ENCODE results near the gene TCEA2.
"Not testable (repeated sequence)": the region's sequence is repeated elsewhere in the genome, so short reads cannot be mapped to it uniquely, and the experiment has no call there.

The TCEA2 gene

GRCh38 chr20:64082126-64082731, 19.2 kb downstream of the TCEA2 start:
- H3K4me3 ChIP-seq (ENCODE audit: low read length), result no peak overlapping the region
- H3K27ac ChIP-seq (ENCODE audit: low read depth, low read length), result no peak overlapping the region
- peaks cover 22% of the 10 kb centered on the region for H3K27me3 ChIP-seq (ENCODE audit: control insufficient read depth, insufficient read depth, low read length)
- H3K4me1 ChIP-seq (ENCODE audit: control insufficient read depth, insufficient read depth, low read length), result peaks cover 9% of the 10 kb centered on the region
- no peak overlapping the region for H3K9ac ChIP-seq (ENCODE audit: low read length)
- H3K36me3 ChIP-seq (ENCODE audit: control insufficient read depth, insufficient read depth, low read length), result no peaks in the 10 kb centered on the region

GRCh38 chr20:64082820-64083377, 19.9 kb downstream of the TCEA2 start:
- Histone ChIP-seq H3K9ac (ENCODE audit: low read length) (no peak overlapping the region), H3K27ac (ENCODE audit: low read depth, low read length) (no peak overlapping the region), H3K27me3 (ENCODE audit: control insufficient read depth, insufficient read depth, low read length) (peaks cover 22% of the 10 kb centered on the region), H3K4me3 (ENCODE audit: low read length) (peak overlapping the region; percentile 27), H3K4me1 (ENCODE audit: control insufficient read depth, insufficient read depth, low read length) (peaks cover 9% of the 10 kb centered on the region), H3K36me3 (ENCODE audit: control insufficient read depth, insufficient read depth, low read length) (no peaks in the 10 kb centered on the region)

GRCh38 chr20:64083378-64083803, 20.4 kb downstream of the TCEA2 start:
- peaks cover 22% of the 10 kb centered on the region for H3K27me3 ChIP-seq (ENCODE audit: control insufficient read depth, insufficient read depth, low read length)
- H3K36me3 ChIP-seq (ENCODE audit: control insufficient read depth, insufficient read depth, low read length), result no peaks in the 10 kb centered on the region
- no peak overlapping the region for H3K27ac ChIP-seq (ENCODE audit: low read depth, low read length)
- H3K9ac ChIP-seq (ENCODE audit: low read length), result no peak overlapping the region
- peak overlapping the region; percentile 60 for H3K4me3 ChIP-seq (ENCODE audit: low read length)
- peaks cover 7% of the 10 kb centered on the region for H3K4me1 ChIP-seq (ENCODE audit: control insufficient read depth, insufficient read depth, low read length)

GRCh38 chr20:64083804-64084684, 21.0 kb downstream of the TCEA2 start, which contains the start of gene LKAAEAR1:
TSS of gene LKAAEAR1 (minus strand) at chr20:64084398. CDS start at chr20:64084219, 179 bp downstream.
- Histone ChIP-seq H3K4me3 (ENCODE audit: low read length) (peak within 1 kb of the TSS; percentile 60), H3K27ac (ENCODE audit: low read depth, low read length) (no peak within 1 kb of the TSS), H3K9ac (ENCODE audit: low read length) (no peak within 1 kb of the TSS), H3K27me3 (ENCODE audit: control insufficient read depth, insufficient read depth, low read length) (peaks cover 17% of the 10 kb centered on the region), H3K4me1 (ENCODE audit: control insufficient read depth, insufficient read depth, low read length) (peaks cover 2% of the 10 kb centered on the region), H3K36me3 (ENCODE audit: control insufficient read depth, insufficient read depth, low read length) (no peaks in the 10 kb centered on the region)

- peaks cover 16% of the 10 kb centered on the region for H3K27me3 ChIP-seq (ENCODE audit: control insufficient read depth, insufficient read depth, low read length)
- H3K9ac ChIP-seq (ENCODE audit: low read length), result no peak overlapping the region
- no peaks in the 10 kb centered on the region for H3K36me3 ChIP-seq (ENCODE audit: control insufficient read depth, insufficient read depth, low read length)
- no peak overlapping the region for H3K27ac ChIP-seq (ENCODE audit: low read depth, low read length)
- H3K4me3 ChIP-seq (ENCODE audit: low read length), result no peak overlapping the region
- H3K4me1 ChIP-seq (ENCODE audit: control insufficient read depth, insufficient read depth, low read length), result no peaks in the 10 kb centered on the region
Observed at GRCh38 chr20:64084685-64085152, 21.7 kb downstream of the TCEA2 start.

GRCh38 chr20:64086801-64087200, 23.8 kb downstream of the TCEA2 start:
- peaks cover 16% of the 10 kb centered on the region for H3K27me3 ChIP-seq (ENCODE audit: control insufficient read depth, insufficient read depth, low read length)
- no peak overlapping the region for H3K4me3 ChIP-seq (ENCODE audit: low read length)
- no peaks in the 10 kb centered on the region for H3K4me1 ChIP-seq (ENCODE audit: control insufficient read depth, insufficient read depth, low read length)
- no peak overlapping the region for H3K9ac ChIP-seq (ENCODE audit: low read length)
- no peak overlapping the region for H3K27ac ChIP-seq (ENCODE audit: low read depth, low read length)
- no peaks in the 10 kb centered on the region for H3K36me3 ChIP-seq (ENCODE audit: control insufficient read depth, insufficient read depth, low read length)

GRCh38 chr20:64087226-64087825, 24.3 kb downstream of the TCEA2 start:
- H3K9ac ChIP-seq (ENCODE audit: low read length); H3K4me1 ChIP-seq (ENCODE audit: control insufficient read depth, insufficient read depth, low read length); H3K36me3 ChIP-seq (ENCODE audit: control insufficient read depth, insufficient read depth, low read length); H3K27ac ChIP-seq (ENCODE audit: low read depth, low read length); H3K4me3 ChIP-seq (ENCODE audit: low read length): not testable (repeated sequence)
- peaks cover 16% of the 10 kb centered on the region for H3K27me3 ChIP-seq (ENCODE audit: control insufficient read depth, insufficient read depth, low read length)

- H3K27ac ChIP-seq (ENCODE audit: low read depth, low read length); H3K9ac ChIP-seq (ENCODE audit: low read length); H3K36me3 ChIP-seq (ENCODE audit: control insufficient read depth, insufficient read depth, low read length); H3K4me1 ChIP-seq (ENCODE audit: control insufficient read depth, insufficient read depth, low read length); H3K4me3 ChIP-seq (ENCODE audit: low read length): not testable (repeated sequence)
- H3K27me3 ChIP-seq (ENCODE audit: control insufficient read depth, insufficient read depth, low read length), result peaks cover 12% of the 10 kb centered on the region
Observed at GRCh38 chr20:64088586-64088985, 25.6 kb downstream of the TCEA2 start.

GRCh38 chr20:64090165-64090564, 27.2 kb downstream of the TCEA2 start:
- H3K27me3 ChIP-seq (ENCODE audit: control insufficient read depth, insufficient read depth, low read length), result peaks cover 2% of the 10 kb centered on the region
- H3K27ac ChIP-seq (ENCODE audit: low read depth, low read length), result no peak overlapping the region
- H3K4me3 ChIP-seq (ENCODE audit: low read length), result no peak overlapping the region
- no peaks in the 10 kb centered on the region for H3K36me3 ChIP-seq (ENCODE audit: control insufficient read depth, insufficient read depth, low read length)
- no peaks in the 10 kb centered on the region for H3K4me1 ChIP-seq (ENCODE audit: control insufficient read depth, insufficient read depth, low read length)
- H3K9ac ChIP-seq (ENCODE audit: low read length), result no peak overlapping the region

GRCh38 chr20:64091340-64091739, 28.3 kb downstream of the TCEA2 start:
- H3K27me3 ChIP-seq (ENCODE audit: control insufficient read depth, insufficient read depth, low read length), result no peaks in the 10 kb centered on the region
- no peak overlapping the region for H3K4me3 ChIP-seq (ENCODE audit: low read length)
- no peaks in the 10 kb centered on the region for H3K4me1 ChIP-seq (ENCODE audit: control insufficient read depth, insufficient read depth, low read length)
- H3K27ac ChIP-seq (ENCODE audit: low read depth, low read length), result no peak overlapping the region
- no peaks in the 10 kb centered on the region for H3K36me3 ChIP-seq (ENCODE audit: control insufficient read depth, insufficient read depth, low read length)
- no peak overlapping the region for H3K9ac ChIP-seq (ENCODE audit: low read length)

- Histone ChIP-seq H3K4me3 (ENCODE audit: low read length) (no peak overlapping the region), H3K4me1 (ENCODE audit: control insufficient read depth, insufficient read depth, low read length) (no peaks in the 10 kb centered on the region), H3K9ac (ENCODE audit: low read length) (no peak overlapping the region), H3K36me3 (ENCODE audit: control insufficient read depth, insufficient read depth, low read length) (no peaks in the 10 kb centered on the region), H3K27ac (ENCODE audit: low read depth, low read length) (no peak overlapping the region), H3K27me3 (ENCODE audit: control insufficient read depth, insufficient read depth, low read length) (no peaks in the 10 kb centered on the region)
Observed at GRCh38 chr20:64091770-64092169, 28.8 kb downstream of the TCEA2 start.
